Measurements from ENCODE around the gene ETS1. TPM values are rescaled to one million over a fixed set of nuclear protein-coding genes. Genes with fewer than 3 reads are reported as not detected.
A peak's percentile ranks its signal among the peaks of the same experiment; 100 is the strongest.

The ETS1 gene
- total RNA-seq, 1 donor = 95.0 TPM

DNA sequence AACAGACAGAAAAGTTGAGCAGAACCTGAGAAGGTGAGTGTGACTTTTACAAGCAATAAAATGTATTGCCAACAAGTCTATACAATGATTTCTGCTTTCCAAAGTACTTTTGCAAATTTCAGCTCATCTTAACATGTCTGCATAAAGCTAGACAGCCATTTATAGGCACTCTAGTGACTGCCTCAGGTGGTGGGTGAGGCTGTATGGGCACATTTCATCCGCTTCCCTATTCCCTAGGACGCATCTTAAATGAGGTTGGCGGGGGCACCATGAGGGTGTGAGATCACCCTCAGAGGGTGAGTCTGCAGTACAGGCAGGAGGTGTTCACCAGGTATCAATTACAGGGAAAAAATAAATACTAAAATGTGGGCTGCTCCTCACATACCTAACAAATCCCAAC is 110.1 kb downstream of the ETS1 start:
- TF ChIP-seq CTCF (IDR thresholded peaks at IDR 0.05; ENCODE audit: insufficient read depth, low read depth, low read length) = no peak
- no peak overlapping the region for H3K4me3 ChIP-seq (ENCODE audit: low read depth, low read length)
- DNase-seq (ENCODE audit: low read depth) = no peak

- no peak for TF ChIP-seq CTCF (IDR thresholded peaks at IDR 0.05; ENCODE audit: insufficient read depth, low read depth, low read length)
- peak; percentile 74 for DNase-seq (ENCODE audit: low read depth)
Measured at GRCh38 chr11:128476729-128477128, 110.6 kb downstream of the ETS1 start.

GRCh38 chr11:128476049-128476448 is 111.3 kb downstream of the ETS1 start:
- no peak for DNase-seq (ENCODE audit: low read depth)
- no peak for TF ChIP-seq CTCF (IDR thresholded peaks at IDR 0.05; ENCODE audit: insufficient read depth, low read depth, low read length)
- no peak overlapping the region for H3K4me3 ChIP-seq (ENCODE audit: low read depth, low read length)

More at GRCh38 chr11:128476729-128477128, 110.6 kb downstream of the ETS1 start:
- no peak overlapping the region for H3K4me3 ChIP-seq (ENCODE audit: low read depth, low read length)

GRCh38 chr11:128474036-128474874 is 113.1 kb downstream of the ETS1 start:
- H3K4me3 ChIP-seq (ENCODE audit: low read depth, low read length) = no peak overlapping the region
- no peak for TF ChIP-seq CTCF (IDR thresholded peaks at IDR 0.05; ENCODE audit: insufficient read depth, low read depth, low read length)
- DNase-seq (ENCODE audit: low read depth) = no peak

GRCh38 chr11:128473636-128474035 is 113.7 kb downstream of the ETS1 start:
- DNase-seq (ENCODE audit: low read depth) = no peak
- TF ChIP-seq CTCF (IDR thresholded peaks at IDR 0.05; ENCODE audit: insufficient read depth, low read depth, low read length) = no peak

DNA sequence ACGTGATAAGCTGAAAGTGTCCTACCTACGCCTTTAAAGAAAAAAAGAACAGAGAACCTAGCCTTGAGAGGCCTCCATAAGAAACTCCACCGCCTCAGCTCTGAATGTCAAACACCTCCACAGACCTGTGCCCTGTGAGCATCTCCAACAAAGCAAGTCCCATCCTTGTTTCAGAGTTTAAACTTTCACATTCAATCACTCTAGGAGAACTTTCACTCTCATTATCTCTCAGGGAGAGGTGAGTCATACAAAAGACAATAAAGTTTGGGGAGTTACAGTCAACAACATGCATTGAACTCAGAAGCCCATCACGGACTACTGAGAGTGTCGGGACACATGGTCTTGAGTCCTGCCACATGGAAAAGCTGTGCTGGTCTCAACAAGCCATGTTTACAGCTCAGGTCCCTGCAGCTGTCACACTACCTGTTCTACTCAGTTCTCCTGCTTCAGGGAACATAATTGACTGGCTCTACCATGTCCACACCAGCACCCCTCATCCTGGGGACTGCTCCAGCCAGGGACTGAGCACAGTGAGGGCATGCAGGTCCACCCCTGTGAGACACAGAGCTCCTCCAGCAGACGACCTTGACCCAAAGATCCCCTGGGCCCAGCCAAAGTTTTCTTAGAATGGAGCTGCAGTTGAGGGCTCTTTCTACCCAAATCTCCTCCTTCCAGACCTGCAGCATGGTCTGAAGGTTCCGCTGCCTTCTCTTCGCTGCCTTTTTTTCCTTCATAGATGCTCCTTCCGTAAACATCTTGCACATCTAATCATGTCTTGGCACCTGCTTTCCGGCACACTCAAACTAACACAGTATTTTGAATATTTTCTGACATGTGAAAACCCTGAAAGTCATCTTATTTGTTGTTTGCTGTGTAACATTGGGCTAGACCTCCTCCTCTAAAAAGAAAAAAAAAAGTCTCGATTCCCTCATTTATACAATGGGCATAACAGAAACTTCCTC is 114.9 kb downstream of the ETS1 start:
- no peak overlapping the region for H3K4me3 ChIP-seq (ENCODE audit: low read depth, low read length)
- DNase-seq (ENCODE audit: low read depth) = peak; percentile 81
- no peak for TF ChIP-seq CTCF (IDR thresholded peaks at IDR 0.05; ENCODE audit: insufficient read depth, low read depth, low read length)

More at GRCh38 chr11:128473636-128474035, 113.7 kb downstream of the ETS1 start:
- no peak overlapping the region for H3K4me3 ChIP-seq (ENCODE audit: low read depth, low read length)

All from fibroblast of villous mesenchyme (primary cell).